SK-N-MC (cell line): ENCODE data around the gene CLCN4.

Source experiments
- EZH2 ChIP-seq: fragments of 200-600 bp; sonication (generic); IDR thresholded peaks from one replicate; pipeline ENCODE4 v1.6.1; 2017; ENCODE audit warnings: antibody characterized with exemption
- FOXP2 ChIP-seq: optimal IDR thresholded peaks from 2 replicates; pipeline ENCODE3; 2011; ENCODE audit warnings: mild to moderate bottlenecking, moderate library complexity; ENCODE audit not compliant: insufficient read depth; ENCODE audit errors: extremely low read length, control extremely low read depth
- POLR2AphosphoS5 ChIP-seq: IDR thresholded peaks from 2 replicates; pipeline ENCODE4 v1.6.1; 2012; ENCODE audit warnings: mild to moderate bottlenecking, low read depth, low read length, borderline replicate concordance

DNA sequence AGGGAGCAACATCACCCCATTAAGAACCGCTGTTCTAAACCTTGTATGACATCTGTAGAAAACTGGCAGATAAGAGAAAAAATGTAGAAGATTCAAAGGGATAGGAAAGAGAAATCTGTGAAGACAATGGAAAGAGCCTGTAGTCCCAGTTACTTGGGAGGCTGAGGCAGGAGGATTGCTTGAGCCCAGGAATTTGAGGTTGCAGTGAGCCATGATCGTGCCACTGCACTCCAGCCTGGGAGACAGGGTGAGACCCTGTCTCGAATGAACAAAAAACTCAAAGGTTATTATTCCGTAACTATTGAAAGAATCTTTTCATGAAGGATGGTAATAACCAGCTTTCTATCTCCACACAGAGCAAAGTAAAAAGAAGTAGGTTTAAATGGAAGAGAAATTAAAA, 1.6 kb upstream of the CLCN4 start:
- no peak for TF ChIP-seq EZH2
- no peak for TF ChIP-seq POLR2AphosphoS5
- no peak for TF ChIP-seq FOXP2
